ENCODE measurements around the gene CNGA1.

Gene CNGA1

GRCh38 chr4:48016141-48017107 lies at the start of gene CNGA1, which contains the start of gene NIPAL1:
CNGA1 (minus strand) TSS chr4:48016681; CDS start chr4:47952689, 63,992 bp downstream.
NIPAL1 (plus strand) TSS chr4:48016772; CDS start chr4:48016840, 68 bp downstream.
- DNase-seq (ENCODE audit: low read depth), result peak; percentile 66

GRCh38 chr4:48065587-48066052 lies 49.1 kb upstream of the CNGA1 start:
- no peak for DNase-seq (ENCODE audit: low read depth)

GRCh38 chr4:48064349-48064748 lies 47.9 kb upstream of the CNGA1 start:
- no peak for DNase-seq (ENCODE audit: low read depth)

- no peak for DNase-seq (ENCODE audit: low read depth)
Observed at GRCh38 chr4:48058617-48059530, 42.4 kb upstream of the CNGA1 start.

- DNase-seq (ENCODE audit: low read depth), result no peak
Observed at GRCh38 chr4:48051078-48051477, 34.6 kb upstream of the CNGA1 start.

GRCh38 chr4:48049483-48049882 lies 33.0 kb upstream of the CNGA1 start:
- DNase-seq (ENCODE audit: low read depth), result no peak

GRCh38 chr4:48047896-48048295 lies 31.4 kb upstream of the CNGA1 start:
- no peak for DNase-seq (ENCODE audit: low read depth)

- DNase-seq (ENCODE audit: low read depth), result peak; percentile 76
Observed at GRCh38 chr4:48047421-48047844, 31.0 kb upstream of the CNGA1 start.

- no peak for DNase-seq (ENCODE audit: low read depth)
Observed at GRCh38 chr4:48046059-48046458, 29.6 kb upstream of the CNGA1 start.

GRCh38 chr4:48044298-48044697 lies 27.8 kb upstream of the CNGA1 start:
- DNase-seq (ENCODE audit: low read depth), result no peak

- DNase-seq (ENCODE audit: low read depth), result no peak
Observed at GRCh38 chr4:48043504-48043903, 27.0 kb upstream of the CNGA1 start.

GRCh38 chr4:48042979-48043461 lies 26.5 kb upstream of the CNGA1 start:
- no peak for DNase-seq (ENCODE audit: low read depth)

GRCh38 chr4:48041535-48042137 lies 25.2 kb upstream of the CNGA1 start:
- peak; percentile 35 for DNase-seq (ENCODE audit: low read depth)

GRCh38 chr4:48039561-48039960 lies 23.1 kb upstream of the CNGA1 start:
- no peak for DNase-seq (ENCODE audit: low read depth)

GRCh38 chr4:48038666-48039065 lies 22.2 kb upstream of the CNGA1 start:
- DNase-seq (ENCODE audit: low read depth), result no peak

- no peak for DNase-seq (ENCODE audit: low read depth)
Observed at GRCh38 chr4:48037117-48037462, 20.6 kb upstream of the CNGA1 start.

GRCh38 chr4:48035952-48036351 lies 19.5 kb upstream of the CNGA1 start:
- no peak for DNase-seq (ENCODE audit: low read depth)

GRCh38 chr4:48033825-48034413 lies 17.4 kb upstream of the CNGA1 start:
- DNase-seq (ENCODE audit: low read depth), result peak; percentile 57

- no peak for DNase-seq (ENCODE audit: low read depth)
Observed at GRCh38 chr4:48033412-48033811, 16.9 kb upstream of the CNGA1 start.

GRCh38 chr4:48032721-48033120 lies 16.2 kb upstream of the CNGA1 start:
- no peak for DNase-seq (ENCODE audit: low read depth)

- DNase-seq (ENCODE audit: low read depth), result no peak
Observed at GRCh38 chr4:48031802-48032525, 15.5 kb upstream of the CNGA1 start.
